ENCODE measurements around the gene LARGE1.

DNA sequence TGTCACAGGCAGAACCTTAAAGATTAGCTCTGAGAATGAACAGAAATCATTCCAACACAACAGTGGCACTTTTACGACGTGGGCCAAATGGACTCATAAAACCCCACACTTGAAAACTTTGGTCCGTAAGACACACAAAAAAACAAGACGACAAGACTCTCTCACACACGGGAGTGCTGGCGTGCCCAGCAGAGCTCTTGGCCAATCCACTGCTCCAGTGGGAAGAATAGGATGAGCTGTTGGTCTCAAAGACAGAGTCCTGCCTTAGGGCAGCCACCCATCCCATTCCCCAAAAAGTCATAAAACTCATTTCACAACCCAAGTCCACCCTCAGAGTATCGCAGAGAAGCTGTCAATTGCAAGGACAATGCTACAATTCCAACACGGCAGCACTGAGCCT, 18.2 kb downstream of the LARGE1 start:
- TF ChIP-seq, protein P1, sequence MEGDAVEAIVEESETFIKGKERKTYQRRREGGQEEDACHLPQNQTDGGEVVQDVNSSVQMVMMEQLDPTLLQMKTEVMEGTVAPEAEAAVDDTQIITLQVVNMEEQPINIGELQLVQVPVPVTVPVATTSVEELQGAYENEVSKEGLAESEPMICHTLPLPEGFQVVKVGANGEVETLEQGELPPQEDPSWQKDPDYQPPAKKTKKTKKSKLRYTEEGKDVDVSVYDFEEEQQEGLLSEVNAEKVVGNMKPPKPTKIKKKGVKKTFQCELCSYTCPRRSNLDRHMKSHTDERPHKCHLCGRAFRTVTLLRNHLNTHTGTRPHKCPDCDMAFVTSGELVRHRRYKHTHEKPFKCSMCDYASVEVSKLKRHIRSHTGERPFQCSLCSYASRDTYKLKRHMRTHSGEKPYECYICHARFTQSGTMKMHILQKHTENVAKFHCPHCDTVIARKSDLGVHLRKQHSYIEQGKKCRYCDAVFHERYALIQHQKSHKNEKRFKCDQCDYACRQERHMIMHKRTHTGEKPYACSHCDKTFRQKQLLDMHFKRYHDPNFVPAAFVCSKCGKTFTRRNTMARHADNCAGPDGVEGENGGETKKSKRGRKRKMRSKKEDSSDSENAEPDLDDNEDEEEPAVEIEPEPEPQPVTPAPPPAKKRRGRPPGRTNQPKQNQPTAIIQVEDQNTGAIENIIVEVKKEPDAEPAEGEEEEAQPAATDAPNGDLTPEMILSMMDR (IDR thresholded peaks at IDR 0.05): no peak
- TF ChIP-seq EP300 (IDR thresholded peaks at IDR 0.05) (no peak), POLR2A (IDR thresholded peaks at IDR 0.05) (no peak)

Data from tibial nerve (tissue), 4 donors.